ENCODE results near the gene MRPL27.

The MRPL27 gene

DNA sequence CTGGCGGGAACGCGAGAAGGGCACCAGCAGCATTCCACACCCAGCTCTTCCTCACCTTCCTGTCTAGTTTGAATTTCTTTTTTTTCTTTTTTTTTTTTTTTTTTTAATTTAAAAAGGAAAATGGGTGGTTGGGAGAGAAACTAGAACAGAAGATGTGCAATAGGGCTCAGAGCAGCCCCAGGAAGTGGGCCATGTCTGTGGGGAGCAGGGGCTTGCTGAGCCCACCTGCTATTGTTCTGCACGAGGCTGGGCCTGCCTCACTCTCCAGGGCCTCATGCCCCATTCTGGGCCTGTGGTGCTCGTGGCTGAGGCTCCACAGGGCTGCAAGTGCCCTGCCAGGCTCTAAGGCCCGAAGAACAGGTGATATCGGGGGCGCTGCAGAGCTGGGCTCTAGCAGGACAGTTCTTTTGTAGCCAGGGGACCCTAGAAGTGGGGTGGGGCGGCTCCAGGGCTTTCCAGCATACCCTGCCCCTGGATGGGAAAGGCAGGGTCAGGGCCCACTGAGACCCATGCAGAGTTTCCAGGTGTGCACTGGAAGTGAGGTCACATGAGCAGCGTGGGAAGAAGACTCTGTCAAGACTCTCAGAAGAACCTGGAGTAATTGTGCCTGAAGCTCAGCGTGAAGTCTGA lies 12.4 kb downstream of the MRPL27 start:
- no peak for DNase-seq (ENCODE audit: low read depth)

DNA sequence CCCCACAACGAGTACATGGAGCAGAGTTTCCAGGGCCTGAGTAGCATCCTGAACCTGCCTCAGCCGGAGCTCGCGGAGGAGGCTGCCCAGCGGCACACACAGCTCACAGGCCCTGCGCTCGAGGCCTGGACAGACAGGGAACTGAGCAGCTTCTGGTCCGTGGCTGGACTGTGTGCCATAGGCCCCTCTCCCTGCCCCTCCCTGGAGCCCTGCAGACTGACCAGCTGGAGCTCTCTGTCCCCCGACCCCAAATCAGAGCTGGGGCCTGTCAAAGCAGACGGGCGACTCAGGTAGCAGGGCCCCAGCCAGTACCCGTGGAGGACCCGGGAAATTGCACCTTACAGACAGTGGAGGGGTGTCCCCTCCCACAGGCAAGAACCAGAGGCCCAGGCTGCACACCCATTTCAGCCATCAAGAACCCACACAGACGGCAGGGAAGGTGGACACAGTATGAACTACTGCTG lies 13.0 kb downstream of the MRPL27 start:
- no peak for DNase-seq (ENCODE audit: low read depth)

DNA sequence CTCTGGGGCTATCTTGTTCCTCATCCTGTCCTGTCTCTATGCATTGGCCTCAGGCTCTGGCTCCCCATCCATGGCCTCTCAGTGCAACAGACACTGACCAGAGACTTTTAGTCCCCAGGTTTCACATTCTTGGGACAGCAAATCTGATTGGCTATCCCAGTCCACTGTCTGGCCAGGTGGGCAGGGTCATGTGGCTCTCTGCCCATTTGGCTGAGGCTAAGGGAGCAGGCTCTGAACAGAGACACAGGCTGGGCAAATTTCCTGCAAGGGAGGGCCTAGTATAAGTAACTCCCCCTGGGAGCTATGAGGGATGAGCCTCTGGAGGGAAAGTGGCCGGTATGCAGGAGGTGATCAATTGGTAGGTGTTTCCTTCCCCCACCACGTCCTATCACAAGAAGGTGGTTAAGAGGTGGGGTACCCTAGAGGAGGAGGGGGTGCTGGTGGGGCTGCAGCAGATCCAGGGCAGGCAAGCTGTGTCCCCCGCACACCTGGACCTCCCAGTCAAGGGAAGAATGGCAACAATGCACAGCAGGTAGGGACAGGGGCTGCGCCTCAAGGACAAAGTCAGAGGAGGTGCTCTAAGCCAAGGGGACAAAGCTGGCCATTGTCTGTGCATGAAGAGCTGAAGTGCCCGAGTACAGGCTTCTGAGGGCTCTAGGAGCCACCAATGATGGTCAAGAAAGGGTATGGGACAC lies 13.8 kb downstream of the MRPL27 start:
- no peak for DNase-seq (ENCODE audit: low read depth)

DNA sequence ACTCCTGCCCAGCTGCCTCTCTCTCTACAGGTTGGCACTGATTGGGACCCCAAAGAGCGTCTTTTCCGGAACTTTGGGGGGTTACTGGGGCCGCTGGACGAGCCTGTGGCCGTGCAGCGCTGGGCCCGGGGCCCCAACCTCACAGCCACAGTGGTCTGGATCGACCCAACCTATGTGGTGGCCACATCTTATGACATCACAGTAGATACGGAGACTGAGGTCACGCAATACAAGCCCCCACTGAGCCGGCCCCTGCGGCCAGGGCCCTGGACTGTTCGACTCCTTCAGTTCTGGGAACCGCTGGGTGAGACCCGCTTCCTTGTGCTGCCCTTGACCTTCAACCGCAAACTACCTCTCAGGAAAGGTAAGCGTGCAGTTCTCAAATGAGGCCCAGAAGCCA lies 14.8 kb downstream of the MRPL27 start:
- no peak for DNase-seq (ENCODE audit: low read depth)

DNA sequence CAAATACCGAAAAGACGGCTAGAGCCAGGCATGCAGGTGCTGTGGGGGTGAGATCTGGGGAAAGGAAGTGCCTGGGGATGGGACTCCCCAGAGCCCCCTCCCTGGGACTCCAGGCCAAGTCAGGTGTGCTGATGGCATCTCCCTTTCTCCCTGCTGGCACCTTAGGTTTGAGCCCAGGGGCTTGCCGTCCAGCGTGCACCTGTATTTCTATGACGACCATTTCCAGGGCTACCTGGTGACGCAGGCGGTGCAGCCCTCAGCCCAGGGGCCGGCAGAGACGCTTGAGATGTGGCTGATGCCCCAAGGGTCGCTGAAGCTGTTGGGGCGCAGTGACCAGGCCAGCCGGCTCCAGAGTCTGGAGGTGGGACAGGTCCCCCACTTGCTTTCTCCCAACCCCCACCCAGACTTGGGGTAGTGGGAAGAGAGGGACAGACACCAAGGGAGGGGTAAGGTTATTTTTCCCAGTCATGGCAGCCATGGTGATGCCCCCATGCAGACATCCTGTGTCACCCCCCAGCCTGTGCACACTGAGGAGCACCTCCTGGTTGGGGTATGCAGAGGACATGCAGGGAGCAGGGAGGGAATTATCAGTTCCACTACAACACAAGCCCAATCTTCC lies 16.0 kb downstream of the MRPL27 start:
- DNase-seq (ENCODE audit: low read depth), result no peak

DNA sequence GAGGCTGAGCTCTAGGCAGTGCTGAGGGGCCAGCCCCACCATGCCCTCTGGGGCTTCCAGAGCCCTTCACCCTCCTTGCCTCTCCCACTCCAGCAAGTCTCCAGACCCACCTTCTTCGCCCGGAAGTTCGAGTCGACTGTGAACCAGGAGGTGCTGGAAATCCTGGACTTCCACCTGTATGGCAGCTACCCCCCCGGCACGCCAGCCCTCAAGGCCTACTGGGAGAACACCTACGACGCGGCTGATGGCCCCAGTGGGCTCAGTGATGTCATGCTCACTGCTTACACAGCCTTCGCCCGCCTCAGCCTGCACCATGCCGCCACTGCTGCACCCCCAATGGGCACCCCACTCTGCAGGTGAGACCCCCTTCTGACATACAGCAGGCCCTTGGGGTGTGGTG lies 16.6 kb downstream of the MRPL27 start:
- no peak for DNase-seq (ENCODE audit: low read depth)

DNA sequence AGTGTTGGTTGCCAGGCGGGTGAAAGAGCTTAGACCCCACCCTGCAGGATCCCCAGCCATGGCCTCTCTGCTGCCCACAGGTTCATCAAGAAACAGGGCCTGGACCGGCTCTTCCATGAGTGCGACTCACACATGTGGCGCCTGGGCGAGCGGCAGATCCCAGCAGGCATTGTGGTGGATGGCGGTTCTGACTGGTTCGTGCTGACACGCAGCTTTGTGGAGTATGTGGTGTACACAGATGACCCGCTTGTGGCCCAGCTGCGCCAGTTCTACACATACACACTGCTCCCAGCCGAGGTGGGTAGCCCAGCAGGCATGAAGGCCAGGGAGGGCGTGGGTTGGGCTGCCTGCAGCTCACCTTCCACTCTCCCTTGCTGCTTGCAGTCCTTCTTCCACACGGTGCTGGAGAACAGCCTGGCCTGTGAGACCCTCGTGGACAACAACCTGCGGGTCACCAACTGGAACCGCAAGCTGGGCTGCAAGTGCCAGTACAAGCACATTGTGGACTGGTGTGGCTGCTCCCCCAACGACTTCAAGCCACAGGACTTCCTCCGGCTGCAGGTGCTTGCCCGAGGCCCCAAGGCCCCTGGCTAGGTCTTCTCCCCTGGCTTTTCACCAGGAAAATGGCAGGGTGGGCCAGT lies 17.2 kb downstream of the MRPL27 start:
- no peak for DNase-seq (ENCODE audit: low read depth)

DNA sequence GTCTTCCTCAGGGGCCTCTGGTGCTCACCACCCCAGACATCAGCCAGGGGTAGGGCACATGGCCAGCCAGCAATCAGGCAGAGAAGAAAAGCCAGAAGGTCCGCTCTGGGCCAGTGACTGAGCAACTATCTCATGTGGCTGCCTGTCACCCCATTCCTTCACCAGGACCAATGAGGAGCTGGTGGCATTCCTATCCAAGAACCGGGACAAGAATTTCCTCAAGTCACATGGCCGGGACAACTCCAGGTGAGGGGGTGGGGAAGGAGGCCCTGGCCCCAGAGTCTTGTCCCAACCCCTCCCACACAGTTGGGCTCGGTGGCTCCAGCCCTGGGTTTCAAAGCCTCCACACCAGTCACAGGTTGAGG lies 17.7 kb downstream of the MRPL27 start:
- DNase-seq (ENCODE audit: low read depth), result no peak

DNA sequence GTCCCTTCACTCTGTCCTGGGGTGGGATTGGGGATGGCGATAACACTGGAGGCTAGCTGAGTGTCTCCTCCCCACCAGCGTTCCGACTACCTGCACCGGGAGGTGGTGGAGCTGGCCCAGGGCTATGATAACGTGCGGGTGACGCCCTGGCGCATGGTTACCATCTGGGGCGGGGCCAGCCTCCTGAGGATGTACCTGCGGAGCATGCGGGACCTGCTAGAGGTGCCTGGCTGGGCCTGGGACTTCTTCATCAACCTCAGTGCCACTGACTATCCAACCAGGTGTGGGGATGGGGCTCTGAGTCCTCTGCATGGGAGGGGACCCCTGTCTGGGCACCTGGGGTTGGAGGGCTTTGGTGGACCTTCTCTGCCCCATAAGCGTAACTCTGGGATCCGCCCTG lies 18.2 kb downstream of the MRPL27 start:
- DNase-seq (ENCODE audit: low read depth), result no peak

DNA sequence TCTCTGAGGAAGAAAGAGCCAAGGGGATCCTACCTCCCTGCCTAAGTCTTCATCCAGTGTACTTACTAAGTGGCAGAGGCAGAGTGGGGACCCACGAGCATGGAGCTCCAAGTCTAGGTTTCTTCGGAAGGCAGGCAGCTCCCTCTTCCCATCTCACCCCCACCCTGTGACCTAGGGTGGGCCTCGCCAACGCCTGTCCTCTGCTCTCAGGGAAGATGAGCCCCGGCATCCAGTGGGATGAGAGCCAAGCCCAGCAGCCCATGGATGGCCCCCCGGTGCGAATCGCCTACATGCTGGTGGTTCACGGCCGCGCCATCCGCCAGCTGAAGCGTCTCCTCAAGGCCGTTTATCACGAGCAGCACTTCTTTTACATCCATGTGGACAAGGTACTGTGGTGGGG lies 18.8 kb downstream of the MRPL27 start:
- no peak for DNase-seq (ENCODE audit: low read depth)

DNA sequence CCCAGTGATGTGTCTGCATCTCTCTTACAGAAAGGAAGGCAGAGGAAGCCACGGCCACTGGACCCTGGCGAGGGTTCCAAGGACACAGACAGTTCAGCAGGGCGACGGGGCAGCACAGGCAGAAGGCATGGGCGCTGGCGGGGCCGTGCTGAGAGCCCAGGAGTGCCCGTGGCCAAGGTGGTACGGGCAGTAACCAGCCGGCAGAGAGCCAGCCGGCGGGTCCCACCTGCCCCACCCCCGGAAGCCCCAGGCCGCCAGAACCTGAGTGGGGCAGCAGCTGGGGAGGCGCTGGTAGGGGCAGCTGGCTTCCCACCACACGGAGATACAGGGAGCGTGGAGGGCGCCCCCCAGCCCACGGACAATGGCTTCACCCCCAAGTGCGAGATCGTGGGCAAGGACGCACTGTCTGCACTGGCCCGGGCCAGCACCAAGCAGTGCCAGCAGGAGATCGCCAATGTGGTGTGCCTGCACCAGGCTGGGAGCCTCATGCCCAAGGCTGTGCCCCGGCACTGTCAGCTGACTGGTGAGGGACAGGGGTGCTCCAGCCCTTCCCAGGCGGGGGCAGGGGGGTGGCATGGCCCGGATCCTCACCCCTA lies 19.3 kb downstream of the MRPL27 start:
- DNase-seq (ENCODE audit: low read depth), result no peak

DNA sequence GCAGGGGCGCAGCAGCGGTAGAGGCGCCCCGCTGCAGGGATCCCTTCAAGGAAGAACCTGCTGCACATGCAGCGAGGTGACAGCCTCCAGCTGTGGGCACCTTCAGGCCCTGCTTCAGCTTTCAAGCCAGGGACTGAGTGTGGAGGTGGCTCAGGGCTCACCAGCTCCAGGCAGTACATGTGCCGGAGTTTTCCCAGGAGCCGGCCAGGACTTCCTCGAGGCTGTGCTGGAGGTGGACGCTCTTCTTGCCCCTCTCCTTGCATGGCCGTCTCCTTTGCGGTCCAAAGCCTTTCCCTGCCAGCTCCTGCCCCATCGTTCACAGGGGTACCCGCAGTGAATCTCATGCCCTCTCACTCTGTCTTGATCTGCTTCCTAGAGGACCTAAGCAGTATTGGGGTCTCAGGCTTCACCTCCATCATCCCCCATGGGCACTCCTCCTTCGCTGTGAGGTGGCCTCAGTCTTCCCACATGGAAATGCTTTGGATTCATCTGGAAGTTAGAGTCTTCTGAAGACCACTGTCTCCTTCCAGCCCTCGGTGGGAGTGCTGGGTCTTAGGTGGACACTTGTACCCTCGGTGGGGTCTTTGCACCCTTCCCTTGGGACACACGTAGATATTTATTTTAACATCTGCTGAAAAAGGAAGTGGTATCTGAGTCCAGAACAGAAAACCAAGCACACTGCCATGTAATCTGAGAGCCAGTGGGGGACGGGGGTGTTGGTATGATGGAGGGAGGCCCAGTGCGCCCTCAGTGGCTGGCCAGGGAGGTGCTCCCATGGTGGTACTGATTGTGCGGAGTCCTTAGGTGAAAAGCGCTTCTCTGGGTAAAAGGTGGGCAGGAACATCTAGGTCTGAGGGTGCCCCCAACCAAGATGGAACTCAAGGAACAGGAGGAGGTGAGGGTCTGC lies 20.0 kb downstream of the MRPL27 start:
- DNase-seq (ENCODE audit: low read depth), result no peak

DNA sequence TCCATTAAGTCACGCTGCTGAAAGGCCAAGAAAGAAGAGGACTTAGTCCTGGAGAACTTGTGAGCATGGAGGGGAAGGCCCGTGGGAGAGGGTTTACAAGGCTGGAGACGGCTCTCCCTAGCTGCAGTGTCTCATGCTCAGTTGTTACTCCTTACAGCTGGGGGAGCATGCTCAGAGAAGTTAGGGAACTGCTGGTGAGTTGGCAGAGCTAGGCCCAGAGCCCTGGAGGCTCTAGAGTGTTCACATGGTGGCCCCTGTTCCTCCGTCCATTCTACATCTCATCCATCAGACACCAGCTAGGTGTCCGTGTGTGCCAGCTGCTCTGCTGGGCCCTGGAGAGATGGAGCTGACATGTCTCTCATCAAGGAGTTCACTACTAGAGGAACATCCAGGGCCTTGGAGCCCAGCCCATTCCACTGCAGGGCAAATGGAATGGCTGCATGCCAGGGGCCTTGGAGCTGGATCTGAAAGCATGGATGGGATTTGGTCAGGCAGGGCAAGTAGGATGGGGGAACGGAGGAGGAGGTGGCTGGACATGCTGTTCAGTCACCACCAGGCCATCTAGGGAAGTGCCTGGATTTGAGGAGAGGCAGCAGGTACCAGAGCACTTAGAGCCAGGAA lies 20.8 kb downstream of the MRPL27 start:
- no peak for DNase-seq (ENCODE audit: low read depth)

DNA sequence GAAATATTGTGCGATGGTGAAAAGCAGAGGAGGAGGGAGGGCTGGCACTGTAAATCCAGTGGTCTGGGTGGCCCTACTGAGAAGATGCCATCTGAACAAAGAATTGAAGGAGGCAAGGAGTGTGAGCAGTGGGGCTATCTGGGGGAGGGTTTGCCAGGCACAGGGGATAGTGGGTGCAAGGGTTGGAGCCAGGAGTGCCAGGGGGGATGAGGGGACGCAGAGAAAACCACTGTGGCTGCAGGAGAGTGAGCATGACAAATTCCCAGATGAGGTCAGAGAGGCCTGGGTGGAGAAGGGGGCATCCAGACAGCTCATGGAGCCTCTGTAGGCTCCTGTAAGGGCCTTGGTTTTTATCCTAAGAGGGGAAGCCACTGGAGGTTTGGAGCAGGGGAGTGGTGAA lies 22.3 kb downstream of the MRPL27 start:
- no peak for DNase-seq (ENCODE audit: low read depth)

DNA sequence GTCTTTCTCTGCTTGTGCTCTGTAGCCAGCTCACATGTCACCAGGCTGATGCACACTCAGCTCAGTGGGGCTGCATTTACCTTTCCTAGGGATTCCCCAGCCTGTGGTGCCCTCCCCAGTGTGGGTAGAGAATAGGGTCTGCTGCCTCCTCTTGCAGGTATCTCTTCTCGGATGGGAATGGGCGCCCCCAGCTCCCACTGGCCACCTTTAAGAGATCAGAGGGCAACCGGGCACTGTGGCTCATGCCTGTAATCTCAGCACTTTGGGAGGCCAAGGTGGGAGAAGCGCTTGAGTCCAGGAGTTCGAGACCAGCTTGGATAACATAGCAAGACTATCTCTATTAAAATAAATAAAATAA lies 23.8 kb downstream of the MRPL27 start:
- no peak for DNase-seq (ENCODE audit: low read depth)

DNA sequence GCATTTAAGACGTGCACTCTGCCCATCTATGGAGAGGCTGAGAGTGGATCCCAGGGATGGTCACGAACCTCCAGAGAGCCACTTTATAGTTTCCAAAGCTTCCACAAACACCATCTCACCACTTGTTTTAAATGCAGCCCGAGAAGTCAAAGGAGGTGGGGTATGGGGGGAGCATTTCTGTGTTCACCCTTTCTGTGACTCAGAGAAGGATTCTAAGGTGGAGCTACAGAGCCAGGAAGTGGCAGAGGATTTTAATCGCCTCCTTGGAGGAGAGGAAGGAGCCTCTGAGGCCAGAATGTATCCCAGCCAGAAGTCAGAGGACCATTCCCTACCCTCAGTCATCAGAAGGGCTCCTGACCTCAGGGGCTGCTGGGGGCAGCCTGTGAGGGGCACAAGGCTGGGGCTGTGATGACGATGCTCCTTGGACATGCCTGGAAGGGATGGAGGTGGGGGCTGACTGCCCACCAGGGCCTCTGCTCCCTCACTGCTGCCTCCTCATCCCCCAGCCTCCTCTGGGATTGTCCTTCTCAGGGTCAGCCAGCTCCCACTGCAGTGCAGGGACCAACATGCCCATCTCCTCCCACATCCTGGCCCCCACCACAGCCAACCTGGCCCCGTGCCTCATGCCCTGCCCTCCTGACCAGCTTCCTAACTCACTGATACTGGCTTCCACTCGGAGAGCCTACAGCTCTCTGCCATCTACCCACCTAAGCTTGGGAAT lies 24.3 kb downstream of the MRPL27 start:
- DNase-seq (ENCODE audit: low read depth), result no peak

DNA sequence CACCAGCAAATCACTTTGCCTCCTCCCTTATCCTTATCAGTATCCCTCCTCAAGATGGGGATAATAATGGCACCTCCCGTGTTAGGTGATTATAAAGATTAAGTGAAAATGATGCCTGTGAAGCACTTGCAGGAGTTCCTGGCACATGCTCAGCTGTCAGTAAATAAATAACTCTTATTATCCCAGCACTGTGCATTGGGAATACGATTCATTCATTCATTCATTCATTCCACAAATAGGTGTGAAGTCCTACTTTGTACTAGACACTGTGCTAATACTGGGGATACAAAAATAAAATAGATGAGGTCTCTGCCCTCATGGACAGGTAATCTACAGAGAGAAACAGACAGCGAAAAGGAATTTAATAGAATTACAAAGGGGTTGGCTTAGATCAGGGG lies 25.1 kb downstream of the MRPL27 start:
- DNase-seq (ENCODE audit: low read depth), result no peak

DNA sequence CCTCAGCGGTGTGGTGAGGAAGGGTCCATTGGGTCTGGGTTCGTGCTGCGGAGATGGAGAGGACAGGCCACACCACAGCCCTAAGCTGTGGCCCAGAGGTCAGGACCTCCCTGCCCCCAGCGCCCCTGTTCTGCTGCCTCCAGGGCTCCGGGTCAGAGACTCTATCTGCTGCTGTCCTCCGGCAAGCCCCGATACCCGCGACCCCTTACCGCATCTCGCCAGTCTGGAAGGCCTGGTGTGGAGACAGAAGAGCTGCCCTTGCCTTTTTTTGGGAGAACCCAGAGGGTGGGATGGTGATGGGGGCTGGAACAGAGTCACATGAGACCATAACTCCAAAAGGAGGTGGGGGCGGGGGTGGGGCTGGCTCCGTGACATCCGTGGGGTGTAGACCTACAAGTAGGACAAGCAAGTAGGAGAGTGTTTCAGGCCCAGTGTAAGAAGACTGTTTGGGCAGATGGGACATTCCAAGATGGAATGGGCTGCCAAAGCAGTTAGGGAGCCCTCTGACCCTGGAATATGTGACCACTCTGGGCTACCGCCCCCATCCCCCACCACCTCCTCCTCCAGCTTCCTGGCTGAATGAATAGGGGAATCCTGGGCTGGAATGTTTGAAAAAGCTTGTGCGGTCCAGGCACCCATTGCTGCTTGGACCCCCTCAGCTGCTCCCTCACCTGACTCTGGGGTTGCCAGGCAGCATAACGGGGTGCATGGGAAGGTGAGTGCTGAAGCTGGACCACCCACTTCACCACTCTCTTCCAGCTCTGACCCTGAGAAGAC lies 25.7 kb downstream of the MRPL27 start:
- no peak for DNase-seq (ENCODE audit: low read depth)

DNA sequence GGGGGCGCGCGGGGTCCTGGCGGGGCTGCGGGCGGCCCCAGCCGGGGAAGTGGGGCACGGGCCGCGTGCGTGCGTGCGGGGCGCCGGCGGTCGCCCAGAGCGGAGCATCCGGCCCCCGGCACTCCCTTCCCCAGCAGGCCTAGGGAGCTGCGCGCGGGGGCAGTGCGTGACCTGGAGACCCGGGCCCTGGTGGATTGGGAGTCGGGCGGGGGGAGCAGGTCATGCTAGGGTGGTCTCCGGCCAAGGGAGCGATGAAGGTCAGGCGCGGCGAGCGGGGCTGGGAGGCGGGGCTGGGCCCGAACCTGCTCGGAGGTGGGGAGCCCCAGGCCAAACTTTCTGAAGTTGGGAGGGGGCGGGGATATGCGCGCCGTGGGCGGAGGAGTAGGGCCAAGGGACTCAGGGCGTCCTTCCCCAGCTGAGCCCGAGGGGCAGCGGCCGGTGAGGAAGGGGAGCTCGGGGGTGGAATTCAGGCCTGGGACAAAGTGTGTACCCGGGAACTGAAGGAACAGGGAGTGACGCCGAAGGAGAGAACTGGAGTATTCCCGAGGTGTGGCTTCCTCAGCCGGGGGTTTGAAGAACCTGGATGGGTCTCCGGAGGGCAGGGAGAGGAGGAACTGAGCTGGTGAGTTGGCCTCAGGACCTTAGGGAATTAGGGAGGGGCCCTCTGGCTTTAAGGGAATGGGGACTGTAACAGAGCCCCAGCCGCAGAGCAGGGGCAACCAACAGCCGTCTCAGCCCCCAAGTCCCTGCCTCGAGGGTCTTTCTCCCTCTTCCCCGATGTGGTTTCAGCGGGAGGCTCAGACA lies 26.5 kb downstream of the MRPL27 start:
- peak; percentile 21 for DNase-seq (ENCODE audit: low read depth)
